GM12874 (cell line): ENCODE data around the gene C9orf50.

Experiments
- CTCF ChIP-seq: IDR thresholded peaks from 2 replicates; pipeline ENCODE4 v1.5.1; 2011; ENCODE audit warnings: low read depth, mild to moderate bottlenecking, control low read depth, low read length, moderate library complexity; ENCODE audit not compliant: insufficient read depth

The C9orf50 gene

GRCh38 chr9:129665389-129665775 is 44.5 kb upstream of the C9orf50 start, which contains the start of gene PRRX2:
Gene PRRX2, plus strand, starts transcription at chr9:129665647. Its CDS starts 221 bp downstream, at chr9:129665868.
- TF ChIP-seq CTCF: no peak

GRCh38 chr9:129664746-129665388 is 44.0 kb upstream of the C9orf50 start:
- TF ChIP-seq CTCF: no peak

DNA sequence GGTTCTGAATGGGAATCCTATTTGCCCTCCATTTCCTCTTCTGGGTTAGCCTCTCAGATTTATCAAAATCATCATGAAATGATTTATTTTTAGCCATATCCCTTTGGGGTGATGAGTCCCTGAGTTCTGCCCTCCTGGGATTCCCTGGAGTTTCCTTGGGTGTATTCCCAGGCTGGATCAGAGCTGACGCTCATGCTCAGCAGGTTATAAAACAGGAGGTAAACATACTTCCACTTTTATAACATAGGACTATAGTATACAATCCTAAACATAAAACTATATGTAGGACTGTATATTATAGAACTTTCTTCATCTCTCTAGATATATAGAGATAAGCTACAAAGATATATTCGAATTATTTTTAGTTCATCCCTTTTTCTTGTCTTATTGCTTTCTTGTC is 40.1 kb upstream of the C9orf50 start:
- TF ChIP-seq CTCF: no peak

DNA sequence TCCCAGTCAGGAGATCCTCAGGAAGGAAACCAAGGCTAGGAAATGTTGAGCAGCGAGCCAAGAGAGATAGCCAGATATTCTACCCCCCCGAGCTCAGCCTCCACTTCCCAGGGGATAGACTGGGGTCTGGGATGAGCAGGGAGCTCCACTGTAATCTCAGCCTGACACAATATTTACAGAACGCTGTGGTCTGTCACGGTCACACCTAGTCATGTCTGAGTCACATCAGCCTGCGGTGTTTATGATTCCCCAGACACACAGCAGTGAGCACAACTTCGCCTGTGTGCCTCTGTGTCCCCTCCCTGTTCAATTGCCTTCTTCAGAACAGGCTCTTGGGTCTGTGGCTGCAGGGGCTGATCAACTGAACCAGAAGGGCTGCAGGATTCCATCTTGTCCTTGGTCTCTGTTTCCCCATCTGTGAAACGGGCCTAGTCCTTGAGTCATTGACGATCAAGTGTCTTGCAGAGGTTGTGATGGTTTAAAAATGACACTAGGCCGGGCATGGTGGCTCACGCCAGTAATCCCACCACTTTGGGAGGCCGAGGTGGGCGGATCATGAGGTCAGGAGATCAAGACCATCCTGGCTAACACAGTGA is 36.0 kb upstream of the C9orf50 start:
- no peak for TF ChIP-seq CTCF

DNA sequence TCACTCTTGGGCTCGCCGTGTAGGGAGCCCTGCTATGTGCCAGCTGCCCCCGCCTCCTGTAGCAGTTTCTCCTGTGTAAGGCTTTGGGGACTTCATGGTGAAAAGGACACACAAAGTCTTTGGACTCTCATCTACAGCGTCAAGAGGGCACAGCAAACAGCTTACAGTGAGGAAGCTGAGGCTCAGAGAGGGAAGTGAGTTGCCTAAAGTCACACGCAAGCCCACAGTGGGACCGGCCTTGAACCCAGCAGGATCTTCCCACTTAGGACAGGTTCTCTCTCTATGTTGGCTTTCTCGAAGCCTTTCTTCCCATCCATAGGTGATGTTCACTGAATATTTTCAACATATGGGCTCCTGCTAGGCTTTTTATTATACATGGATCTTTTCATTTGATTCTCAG is 34.8 kb upstream of the C9orf50 start:
- TF ChIP-seq CTCF: no peak

DNA sequence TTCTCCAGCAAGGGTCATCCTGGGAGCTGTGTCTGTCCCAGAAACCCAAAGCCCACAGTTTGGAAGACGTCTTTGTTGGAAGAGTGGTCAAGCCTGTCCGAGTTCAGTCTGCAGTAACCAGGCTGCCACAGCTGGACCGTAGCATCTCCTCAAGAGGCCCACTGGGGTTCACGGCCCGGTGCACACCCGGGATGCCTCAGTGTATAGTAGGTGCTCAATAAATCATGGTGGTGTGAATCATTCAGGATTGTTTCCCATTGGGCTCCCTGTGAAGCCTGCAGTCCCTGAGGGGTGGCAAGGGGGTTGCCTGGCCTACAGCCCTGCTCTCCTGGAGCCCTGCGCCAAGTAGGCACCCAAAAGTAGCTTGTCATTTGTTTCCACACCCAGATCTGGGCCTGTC is 34.3 kb upstream of the C9orf50 start:
- TF ChIP-seq CTCF: no peak

GRCh38 chr9:129654554-129655040 is 33.7 kb upstream of the C9orf50 start:
- TF ChIP-seq CTCF: no peak
